K562 (cell line): Measurements from ENCODE around the gene SPPL3. TPM values are rescaled to one million over a fixed set of nuclear protein-coding genes. Genes with fewer than 3 reads are reported as not detected.

ENCODE experiments used
- ATAC-seq: fragments of 200-7000 bp; cut with Tn5 transposase; 3 replicates; pipeline ENCODE4 v1.9.1; 2020; ENCODE audit warnings: moderate library complexity
- BruUV-seq: library from RNA; stranded (reverse); fragments of 400-500 nt; replicated peaks from 2 replicates; lab custom pipeline; 2021; lab: Mats Ljungman, UMichigan
- CTCF ChIA-PET: fragments of 300-600 bp; formaldehyde crosslinking; extraction: SDS; loops from one replicate; lab custom pipeline; 2021; ENCODE audit warnings: low intra/inter-chr PET ratio; lab: Yijun Ruan, JAX
- POLR2A ChIA-PET: fragments of 300-600, 350-650 bp; sonication (Branson Sonifier 250); formaldehyde crosslinking; extraction: SDS; loops from one replicate; lab custom pipeline; 2021; ENCODE audit warnings: antibody characterized with exemption, inconsistent platforms; lab: Yijun Ruan, JAX
- DNase-seq, 4 experiments: peaks; one replicate each; pipeline versions ENCODE4 v3.0.0 to v3.0.0-alpha.2; 2011 to 2018; ENCODE audit warnings: low spot score in 3 of 4, mixed read lengths in 3 of 4; ENCODE audit errors: extremely low read depth in 1 of 4
- FAIRE-seq: peaks from 2 replicates; lab custom pipeline; 2011; peaks lifted over from hg19 to GRCh38; lab: Jason Lieb, UNC
- H2AFZ ChIP-seq: 2 replicates; pipeline ENCODE4 v1.6.0; 2011; ENCODE audit warnings: low read depth, low read length, control low read depth, inconsistent platforms
- H3K27ac ChIP-seq: fragments of 200-600 bp; 3 replicates; pipeline ENCODE4 v1.8.0; 2011; ENCODE audit warnings: low read depth, mild to moderate bottlenecking, control low read depth, inconsistent platforms, low read length, moderate library complexity, mixed read lengths; ENCODE audit errors: extremely low read depth
- H3K27me3 ChIP-seq, 2 experiments: fragments of 300-600 bp in 1 of 2; 2 replicates in 1 of 2; 3 replicates in 1 of 2; pipeline versions ENCODE4 v1.6.0 to v1.8.0; 2011; ENCODE audit warnings: inconsistent platforms in 2 of 2, low read length in 2 of 2, mild to moderate bottlenecking in 1 of 2, mixed read lengths in 1 of 2, moderate library complexity in 1 of 2; ENCODE audit not compliant: control insufficient read depth in 2 of 2, insufficient read depth in 2 of 2
- H3K36me3 ChIP-seq: fragments of 300-600 bp; 3 replicates; pipeline ENCODE4 v1.8.0; 2011; ENCODE audit warnings: mild to moderate bottlenecking, low read length, inconsistent platforms; ENCODE audit not compliant: control insufficient read depth, insufficient read depth
- H3K4me1 ChIP-seq, 2 experiments: fragments of 200-600 bp in 1 of 2; replicated peaks in 1 of 2; 2 replicates in 1 of 2; 3 replicates in 1 of 2; pipeline versions ENCODE4 v1.5.1 to v1.8.0; 2011; ENCODE audit warnings: inconsistent platforms in 2 of 2, low read length in 2 of 2, mild to moderate bottlenecking in 1 of 2, mixed read lengths in 1 of 2, moderate library complexity in 1 of 2; ENCODE audit not compliant: control insufficient read depth in 2 of 2, insufficient read depth in 2 of 2
- H3K4me2 ChIP-seq: 2 replicates; pipeline ENCODE4 v1.6.1; 2011; ENCODE audit warnings: low read length, control low read depth, inconsistent platforms, mixed read lengths; ENCODE audit not compliant: insufficient read depth
- H3K4me3 ChIP-seq: fragments of 200-600 bp; sonication (generic), shearing (Covaris generic); 2 replicates; pipeline ENCODE4 v1.5.1; 2016; ENCODE audit warnings: control low read depth, inconsistent platforms
- H3K79me2 ChIP-seq: fragments of 200-600 bp; 3 replicates; pipeline ENCODE4 v1.8.0; 2011; ENCODE audit warnings: low read length, inconsistent platforms; ENCODE audit not compliant: control insufficient read depth, insufficient read depth
- H3K9ac ChIP-seq, 2 experiments: 2 replicates each; pipeline versions ENCODE4 v1.6.0 to v1.6.1; 2011; ENCODE audit warnings: low read depth in 2 of 2, low read length in 2 of 2, control low read depth in 1 of 2, inconsistent platforms in 1 of 2, mild to moderate bottlenecking in 1 of 2, mixed read lengths in 1 of 2; ENCODE audit not compliant: insufficient read depth in 1 of 2
- H3K9me1 ChIP-seq: one replicate; pipeline ENCODE4 v1.6.0; 2011; ENCODE audit warnings: inconsistent platforms, mild to moderate bottlenecking, low read length, moderate library complexity; ENCODE audit not compliant: control insufficient read depth, insufficient read depth
- H3K9me3 ChIP-seq: replicated peaks from 2 replicates; pipeline ENCODE4 v1.5.1; 2011; ENCODE audit warnings: low read depth, low read length, inconsistent platforms; ENCODE audit not compliant: control insufficient read depth, insufficient read depth
- H4K20me1 ChIP-seq: replicated peaks from 2 replicates; pipeline ENCODE4 v1.6.1; 2011; ENCODE audit warnings: low read length, inconsistent platforms, mixed read lengths; ENCODE audit not compliant: control insufficient read depth, insufficient read depth
- BHLHE40 ChIP-seq: IDR thresholded peaks from 2 replicates; pipeline ENCODE4 v1.6.1; 2011; ENCODE audit warnings: low read length, improper control_type of control experiment
- E2F1 ChIP-seq: sonication (generic); formaldehyde crosslinking; IDR thresholded peaks from 2 replicates; pipeline ENCODE4 v1.8.1; 2023; ENCODE audit warnings: mild to moderate bottlenecking, missing genetic modification reagents, moderate library complexity
- ETV1 ChIP-seq: fragments of 450-650 bp; conservative IDR thresholded peaks from 2 replicates; pipeline ENCODE4 v1.6.1; 2016; ENCODE audit warnings: missing genetic modification characterization, control low read depth, low read depth, missing compliant biosample characterization
- GATA2 ChIP-seq: sonication (generic); formaldehyde crosslinking; IDR thresholded peaks from 2 replicates; pipeline ENCODE4 v1.4.0; 2020; ENCODE audit warnings: mild to moderate bottlenecking, missing genetic modification reagents
- HMBOX1 ChIP-seq: sonication (generic); IDR thresholded peaks from 2 replicates; pipeline ENCODE4 v1.6.1; 2016
- RCOR1 ChIP-seq, 2 experiments: IDR thresholded peaks; 2 replicates each; pipeline ENCODE4 v1.6.1; 2012; ENCODE audit warnings: low read depth in 2 of 2, low read length in 2 of 2, borderline replicate concordance in 1 of 2, improper control_type of control experiment in 1 of 2
- SIN3A ChIP-seq, 2 experiments: fragments of 150-350 bp in 1 of 2; IDR thresholded peaks; 2 replicates each; pipeline ENCODE4 v1.6.1; 2011 to 2016; ENCODE audit warnings: borderline replicate concordance in 2 of 2, low read depth in 2 of 2, low read length in 2 of 2, mild to moderate bottlenecking in 2 of 2, moderate library complexity in 2 of 2; ENCODE audit not compliant: control insufficient read depth in 1 of 2
- SOX6 ChIP-seq: fragments of 450-650 bp; IDR thresholded peaks from 2 replicates; pipeline ENCODE4 v1.6.1; 2014; ENCODE audit warnings: mild to moderate bottlenecking
- TEAD1 ChIP-seq, 2 experiments: fragments of 450-650 bp in 1 of 2; sonication (generic) in 1 of 2; formaldehyde crosslinking; IDR thresholded peaks; 2 replicates each; pipeline versions ENCODE4 v1.4.0 to v1.8.0; 2020 to 2022; ENCODE audit warnings: mild to moderate bottlenecking in 2 of 2, missing genetic modification reagents in 1 of 2
- ZMIZ1 ChIP-seq, 2 experiments: fragments of 150-350 bp in 1 of 2; IDR thresholded peaks; 2 replicates each; pipeline ENCODE4 v1.6.1; 2012 to 2016; ENCODE audit warnings: low read depth in 2 of 2, low read length in 2 of 2, mild to moderate bottlenecking in 1 of 2, moderate library complexity in 1 of 2
- ZNF592 ChIP-seq: fragments of 450-650 bp; IDR thresholded peaks from 2 replicates; pipeline ENCODE4 v1.6.1; 2017; ENCODE audit warnings: antibody characterized with exemption, mild to moderate bottlenecking
- WGBS: fragments of 100-300 bp; shearing (Covaris generic); methylation state at CpG from one replicate; pipeline ENCODE4 v1.1.6; 2016; ENCODE audit warnings: low coverage, mixed read lengths; ENCODE audit not compliant: insufficient coverage; ENCODE audit errors: missing lambda C conversion rate; 5-methylcytosine and 5-hydroxymethylcytosine counted together
- in situ Hi-C: fragments of 300-500 bp; cut with MboI; formaldehyde crosslinking; loops from 4 replicates; pipeline ENCODE4 v1.15.0; 2018; ENCODE audit warnings: inconsistent platforms, mixed read lengths
- intact Hi-C: fragments of 100-400 bp; cut with micrococcal nuclease; formaldehyde crosslinking; loops from 2 replicates; pipeline ENCODE4 v1.14.2; 2022
- polyA plus RNA-seq, 8 experiments: library from polyadenylated mRNA; depleted of rRNA in 4 of 8; stranded (reverse) in 5 of 8; unstranded in 3 of 8; fragments of >200 nt; fragmentation: Nextera tagmentation in 2 of 8; fragmentation: Illumina TruSeq in 1 of 8; extraction: Ambion mirVana in 2 of 8; extraction: Trizol in 1 of 8; gene quantifications; 2 replicates each; pipeline versions ENCODE4 v1.2.1 to v1.2.3, GENCODE V29; 2011 to 2014; ENCODE audit warnings: inconsistent platforms in 1 of 8, missing spikeins in 1 of 8
- total RNA-seq, 7 experiments: library from RNA; depleted of rRNA in 6 of 7; stranded (reverse); fragments of >200 nt in 6 of 7; fragmentation: Illumina TruSeq in 2 of 7; extraction: Trizol in 2 of 7; gene quantifications; 2 replicates each; pipeline versions ENCODE4 v1.2.1 to v1.2.3, GENCODE V29; 2011 to 2021; ENCODE audit warnings: low replicate concordance in 1 of 7

SPPL3 gene
- total and polyA plus RNA-seq, 9 of the 15 experiments (the other 6 are each of a cell fraction or from before 2014, with no cell fraction given), result 2.9 to 32.1 (median 7.1) TPM

- 14% methylated on average over 3 of the region's 3 CpGs for WGBS
- Histone ChIP-seq H2AFZ (no peak overlapping the region), H3K9me3 (no peaks in the 10 kb centered on the region), H3K27me3 (no peaks in the 10 kb centered on the region), H3K36me3 (no peaks in the 10 kb centered on the region), H3K9me1 (no peaks in the 10 kb centered on the region), H3K4me3 (no peak overlapping the region), H3K4me2 (no peak overlapping the region), H3K79me2 (peaks cover 17% of the 10 kb centered on the region), H3K4me1 (peaks cover 4 to 9% of the 10 kb centered on the region in 2 experiments; a peak in 2 of 5 replicates), H3K27ac (no peak overlapping the region), H3K9ac (no peak overlapping the region), H4K20me1 (peaks cover 12% of the 10 kb centered on the region; the same call in 1 of the 2 replicates)
- no peak; the same call in 2 of the 3 replicates for ATAC-seq
- ChIA-PET CTCF (no interaction called here), POLR2A (interaction anchor here (1.1 to 1.6 kb wide), 3 partner anchors 13 to 17 kb away, joined by 3 to 4 read pairs (median 3); no protein-coding TSS in a partner anchor)
- in situ Hi-C loops, result no loop called here
- no TSS peak for BruUV-seq
- FAIRE-seq, result peak; percentile 73
- intact Hi-C loops, result no loop called here
- no peak for DNase-seq
- no peak for TF ChIP-seq ETV1 (tag)
- TF ChIP-seq SOX6, result peak; percentile 60; the same call in 1 of the 2 replicates
- TF ChIP-seq GATA2 (CRISPR knock-in tag), result 0 out of 2 replicates have a peak, but pooled peaks have one; percentile 20
- TF ChIP-seq HMBOX1, result peak; percentile 81
- TF ChIP-seq ZMIZ1 (IDR thresholded peaks at IDR 0.05; ENCODE audit: low read depth in 2 of 2, low read length in 2 of 2), result no peak
- no peak for TF ChIP-seq SIN3A (IDR thresholded peaks at IDR 0.05; ENCODE audit: borderline replicate concordance in 2 of 2, control insufficient read depth in 1 of 2, low read depth in 2 of 2, low read length in 2 of 2)
- TF ChIP-seq E2F1 (CRISPR knock-in tag), result no peak
- TF ChIP-seq RCOR1 (IDR thresholded peaks at IDR 0.05; ENCODE audit: borderline replicate concordance in 1 of 2, low read depth in 2 of 2, low read length in 2 of 2), result peak in 1 of 2 experiments; percentile 63; a peak in 2 of 4 replicates
- 0 out of 4 replicates have a peak, but pooled peaks of 1 of the 2 experiments have one; percentile 9 for TF ChIP-seq TEAD1 (CRISPR knock-in tag; IDR thresholded peaks at IDR 0.05)
- TF ChIP-seq BHLHE40, result peak; percentile 75
- TF ChIP-seq ZNF592, result no peak
Observed at GRCh38 chr12:120847814-120848213, 56.3 kb downstream of the SPPL3 start.
